Left kidney (tissue), 8 donors: ENCODE data around the gene TALDO1. TPM values are rescaled to one million over a fixed set of nuclear protein-coding genes. Genes with fewer than 3 reads are reported as not detected.

Source experiments
- DNase-seq: peaks from one replicate; pipeline ENCODE4 v3.0.0-alpha.2; 2013
- long read RNA-seq, 8 donors: transcript quantifications; one replicate each; lab custom pipeline, GENCODE V29; 2026
- polyA plus RNA-seq: library from polyadenylated mRNA; unstranded; fragments of 120-200 nt; gene quantifications from one replicate; pipeline ENCODE4 v1.2.1, GENCODE V29; 2013; ENCODE audit not compliant: insufficient read length

TALDO1 gene
- polyA plus RNA-seq, result 116 TPM
- long read RNA-seq, donor 1, transcript TALDO1-201 (8 exons, 1,346 nt), result major isoform, 109 of 149 reads
- long read RNA-seq, donor 1, partial matches to known transcripts, result 33 of 149 reads
- long read RNA-seq, donor 1, other reads (novel, unspliced or antisense), result 0 of 149 reads
- long read RNA-seq, donor 2, transcript TALDO1-201 (8 exons, 1,346 nt), result major isoform, 87 of 131 reads
- long read RNA-seq, donor 2, partial matches to known transcripts, result 39 of 131 reads
- long read RNA-seq, donor 2, other reads (novel, unspliced or antisense), result 0 of 131 reads
- long read RNA-seq, donor 3, transcript TALDO1-201 (8 exons, 1,346 nt), result major isoform, 57 of 71 reads
- long read RNA-seq, donor 3, partial matches to known transcripts, result 10 of 71 reads
- long read RNA-seq, donor 3, other reads (novel, unspliced or antisense), result 0 of 71 reads
- long read RNA-seq, donor 4, transcript TALDO1-201 (8 exons, 1,346 nt), result major isoform, 7 of 25 reads
- long read RNA-seq, donor 4, transcript TALDO1-206 (2 exons, 587 nt), result minor isoform, 5 of 25 reads
- long read RNA-seq, donor 4, partial matches to known transcripts, result 13 of 25 reads
- long read RNA-seq, donor 4, other reads (novel, unspliced or antisense), result 0 of 25 reads
- long read RNA-seq, donor 5, transcript TALDO1-201 (8 exons, 1,346 nt), result major isoform, 131 of 199 reads
- long read RNA-seq, donor 5, transcript TALDO1-206 (2 exons, 587 nt), result minor isoform, 13 of 199 reads
- long read RNA-seq, donor 5, partial matches to known transcripts, result 46 of 199 reads
- long read RNA-seq, donor 5, other reads (novel, unspliced or antisense), result 0 of 199 reads
- long read RNA-seq, donor 6, transcript TALDO1-206 (2 exons, 587 nt), result minor isoform, 11 of 137 reads
- long read RNA-seq, donor 6, transcript TALDO1-201 (8 exons, 1,346 nt), result major isoform, 73 of 137 reads
- long read RNA-seq, donor 6, partial matches to known transcripts, result 46 of 137 reads
- long read RNA-seq, donor 6, other reads (novel, unspliced or antisense), result 0 of 137 reads
- long read RNA-seq, donor 7, transcript TALDO1-206 (2 exons, 587 nt), result minor isoform, 5 of 157 reads
- long read RNA-seq, donor 7, transcript TALDO1-201 (8 exons, 1,346 nt), result major isoform, 110 of 157 reads
- long read RNA-seq, donor 7, partial matches to known transcripts, result 33 of 157 reads
- long read RNA-seq, donor 7, other reads (novel, unspliced or antisense), result 0 of 157 reads
- long read RNA-seq, donor 8, transcript TALDO1-201 (8 exons, 1,346 nt), result major isoform, 36 of 41 reads
- long read RNA-seq, donor 8, partial matches to known transcripts, result 0 of 41 reads
- long read RNA-seq, donor 8, other reads (novel, unspliced or antisense), result 0 of 41 reads

- peak; percentile 88 for DNase-seq
These were observed at the start of gene TALDO1 for GRCh38 chr11:747158-748006. TSS of gene TALDO1 (plus strand) at chr11:747464. CDS start at chr11:747482, 18 bp downstream.

- DNase-seq, result no peak
These were observed 49.4 kb upstream of the TALDO1 start for GRCh38 chr11:697811-698311.

GRCh38 chr11:698493-699115, 48.7 kb upstream of the TALDO1 start:
- DNase-seq, result no peak

- DNase-seq, result no peak
These were observed 48.2 kb upstream of the TALDO1 start for GRCh38 chr11:699116-699508.

GRCh38 chr11:699753-700152, 47.5 kb upstream of the TALDO1 start:
- DNase-seq, result no peak

- no peak for DNase-seq
These were observed 45.4 kb upstream of the TALDO1 start for GRCh38 chr11:701741-702461.

GRCh38 chr11:702462-703461, 44.5 kb upstream of the TALDO1 start:
- DNase-seq, result no peak

- no peak for DNase-seq
These were observed 43.8 kb upstream of the TALDO1 start for GRCh38 chr11:703506-703905.

GRCh38 chr11:704228-704674, 43.0 kb upstream of the TALDO1 start:
- no peak for DNase-seq

- no peak for DNase-seq
These were observed 42.3 kb upstream of the TALDO1 start for GRCh38 chr11:704781-705645.

GRCh38 chr11:705646-706438, 41.4 kb upstream of the TALDO1 start, which contains the start of gene EPS8L2:
TSS of gene EPS8L2 (plus strand) at chr11:706231. CDS start at chr11:709408, 3,177 bp downstream.
- no peak for DNase-seq

GRCh38 chr11:706439-706956, 40.8 kb upstream of the TALDO1 start:
- no peak for DNase-seq

GRCh38 chr11:706957-707816, 40.1 kb upstream of the TALDO1 start:
- DNase-seq, result no peak

GRCh38 chr11:707817-708420, 39.3 kb upstream of the TALDO1 start:
- DNase-seq, result no peak

GRCh38 chr11:708511-708910, 38.8 kb upstream of the TALDO1 start:
- DNase-seq, result no peak
